GM12878 (cell line): ENCODE measurements around the gene FAM117B. TPM values are rescaled to one million over a fixed set of nuclear protein-coding genes. Genes with fewer than 3 reads are reported as not detected.

ENCODE experiments used
- ATAC-seq: fragments of 200-7000 bp; cut with Tn5 transposase; 3 replicates; pipeline ENCODE4 v1.9.1; 2020; ENCODE audit warnings: mild to moderate bottlenecking, moderate library complexity
- BruUV-seq: library from RNA; stranded (reverse); fragments of 400-500 nt; replicated peaks from 2 replicates; lab custom pipeline; 2021; lab: Mats Ljungman, UMichigan
- CTCF ChIA-PET: fragments of 300-600 bp; sonication (Branson Sonifier 250); formaldehyde crosslinking; extraction: SDS; loops from one replicate; lab custom pipeline; 2021; ENCODE audit warnings: inconsistent platforms; lab: Yijun Ruan, JAX
- POLR2A ChIA-PET: fragments of 350-600 bp; formaldehyde crosslinking; extraction: SDS; loops from one replicate; lab custom pipeline; 2021; ENCODE audit warnings: inconsistent platforms; lab: Charles Lee
- RAD21 ChIA-PET: fragments of 300-600 bp; sonication (Branson Sonifier 250); formaldehyde crosslinking; loops from one replicate; lab custom pipeline; 2023; ENCODE audit warnings: antibody characterized with exemption; ENCODE audit not compliant: unreplicated experiment; lab: Charles Lee
- SMC1A ChIA-PET: fragments of 300-600 bp; sonication (Branson Sonifier 250); formaldehyde crosslinking; loops from one replicate; lab custom pipeline; 2023; ENCODE audit not compliant: unreplicated experiment, uncharacterized antibody; lab: Charles Lee
- DNase-seq: peaks from one replicate; pipeline ENCODE4 v3.0.0-alpha.2; 2011; ENCODE audit warnings: low read depth, low spot score
- FAIRE-seq: peaks from 3 replicates; lab custom pipeline; 2011; peaks lifted over from hg19 to GRCh38; lab: Jason Lieb, UNC
- H2AFZ ChIP-seq: 2 replicates; pipeline ENCODE4 v1.6.0; 2011; ENCODE audit warnings: low read depth, low read length, control low read depth; ENCODE audit not compliant: control insufficient read depth
- H3K27ac ChIP-seq: 2 replicates; pipeline ENCODE4 v1.5.1; 2011; ENCODE audit warnings: control low read depth; ENCODE audit not compliant: control insufficient read depth, insufficient read depth
- H3K27me3 ChIP-seq, 2 experiments: replicated peaks in 1 of 2; 2 replicates each; pipeline versions ENCODE4 v1.6.0 to v1.6.1; 2011; ENCODE audit warnings: low read length in 1 of 2; ENCODE audit not compliant: control insufficient read depth in 2 of 2, insufficient read depth in 2 of 2
- H3K36me3 ChIP-seq, 2 experiments: 2 replicates each; pipeline ENCODE4 v1.5.1; 2011; ENCODE audit warnings: low read length in 1 of 2; ENCODE audit not compliant: control insufficient read depth in 2 of 2, insufficient read depth in 2 of 2
- H3K4me1 ChIP-seq: 2 replicates; pipeline ENCODE4 v1.6.1; 2011; ENCODE audit warnings: mild to moderate bottlenecking, low read length, moderate library complexity, mixed read lengths; ENCODE audit not compliant: control insufficient read depth, insufficient read depth
- H3K4me2 ChIP-seq: 2 replicates; pipeline ENCODE4 v1.6.0; 2011; ENCODE audit warnings: control low read depth; ENCODE audit not compliant: control insufficient read depth, insufficient read depth
- H3K4me3 ChIP-seq: fragments of 200-600 bp; sonication (generic); 2 replicates; pipeline ENCODE4 v1.5.1; 2016
- H3K79me2 ChIP-seq: 2 replicates; pipeline ENCODE4 v1.6.0; 2011; ENCODE audit warnings: low read length; ENCODE audit not compliant: control insufficient read depth, insufficient read depth
- H3K9ac ChIP-seq: 2 replicates; pipeline ENCODE4 v1.8.0; 2011; ENCODE audit warnings: low read length, control low read depth, mixed read lengths; ENCODE audit not compliant: control insufficient read depth, insufficient read depth
- H3K9me3 ChIP-seq: replicated peaks from 3 replicates; pipeline ENCODE4 v1.5.1; 2011; ENCODE audit warnings: mild to moderate bottlenecking, low read length; ENCODE audit not compliant: control insufficient read depth, insufficient read depth
- H4K20me1 ChIP-seq: 2 replicates; pipeline ENCODE4 v1.6.0; 2011; ENCODE audit not compliant: control insufficient read depth, insufficient read depth
- EGR1 ChIP-seq, 2 experiments: IDR thresholded peaks; 1 replicate in 1 of 2; 2 replicates in 1 of 2; pipeline ENCODE4 v1.6.1; 2011 to 2012; ENCODE audit warnings: low read depth in 2 of 2, low read length in 2 of 2, borderline replicate concordance in 1 of 2, mild to moderate bottlenecking in 1 of 2, moderate library complexity in 1 of 2
- HDGF ChIP-seq: fragments of 450-650 bp; IDR thresholded peaks from 2 replicates; pipeline ENCODE4 v1.6.1; 2016; ENCODE audit warnings: antibody characterized with exemption
- MXI1 ChIP-seq: fragments of 150-350 bp; IDR thresholded peaks from 2 replicates; pipeline ENCODE4 v1.6.1; 2011; ENCODE audit warnings: low read depth, mild to moderate bottlenecking, inconsistent platforms, low read length, improper control_type of control experiment
- POLR2A ChIP-seq: IDR thresholded peaks from 2 replicates; pipeline ENCODE4 v1.6.1; 2011; ENCODE audit warnings: low read depth, mild to moderate bottlenecking, low read length
- POLR2AphosphoS2 ChIP-seq: IDR thresholded peaks from 2 replicates; pipeline ENCODE4 v1.6.1; 2011; ENCODE audit warnings: low read depth, mild to moderate bottlenecking, low read length, improper control_type of control experiment, moderate library complexity
- RFX5 ChIP-seq: IDR thresholded peaks from 2 replicates; pipeline ENCODE4 v1.6.1; 2011; ENCODE audit warnings: low read depth, low read length, improper control_type of control experiment
- SMAD1 ChIP-seq: fragments of 450-650 bp; IDR thresholded peaks from 2 replicates; pipeline ENCODE4 v1.6.1; 2018; ENCODE audit warnings: mild to moderate bottlenecking, low read depth; ENCODE audit not compliant: partially characterized antibody
- SPI1 ChIP-seq: IDR thresholded peaks from 2 replicates; pipeline ENCODE4 v1.6.1; 2011; ENCODE audit warnings: low read depth, mild to moderate bottlenecking, low read length, moderate library complexity, borderline replicate concordance; ENCODE audit not compliant: insufficient read depth
- ZNF384 ChIP-seq: IDR thresholded peaks from 2 replicates; pipeline ENCODE4 v1.6.1; 2012; ENCODE audit warnings: low read depth, mild to moderate bottlenecking, low read length, improper control_type of control experiment, borderline replicate concordance
- WGBS: methylation state at CpG from one replicate; pipeline ENCODE4 v1.1.6; 2016; ENCODE audit warnings: low lambda C conversion rate; ENCODE audit not compliant: insufficient replicate concordance, insufficient coverage; ENCODE audit errors: missing lambda C conversion rate; 5-methylcytosine and 5-hydroxymethylcytosine counted together
- in situ Hi-C: fragments of 300-500 bp; cut with MboI; formaldehyde crosslinking; loops from 9 replicates; pipeline ENCODE4 v1.14.3; 2018; ENCODE audit warnings: mixed read lengths
- intact Hi-C: fragments of 100-400 bp; cut with micrococcal nuclease; formaldehyde crosslinking; loops from one replicate; pipeline ENCODE4 v1.14.2; 2022; ENCODE audit not compliant: unreplicated experiment
- polyA plus RNA-seq, 11 experiments: library from polyadenylated mRNA; depleted of rRNA in 4 of 11; unstranded in 6 of 11; stranded (reverse) in 5 of 11; fragments of >200 nt; fragmentation: Nextera tagmentation in 4 of 11; fragmentation: Illumina TruSeq in 1 of 11; extraction: Ambion mirVana in 4 of 11; extraction: Trizol in 1 of 11; gene quantifications; 1 replicate in 1 of 11; 2 replicates in 10 of 11; pipeline versions ENCODE4 v1.2.1 to v1.2.3, GENCODE V29; 2011 to 2016; ENCODE audit warnings: inconsistent platforms in 2 of 11, missing spikeins in 2 of 11, low read depth in 1 of 11
- total RNA-seq, 4 experiments: library from RNA; depleted of rRNA in 3 of 4; stranded (reverse); fragments of >200 nt in 3 of 4; fragmentation: Illumina TruSeq in 1 of 4; extraction: Trizol in 1 of 4; gene quantifications; 2 replicates each; pipeline versions ENCODE4 v1.2.1 to v1.2.3, GENCODE V29; 2013 to 2021
- TF ChIP-seq, protein P1 (sequence below): IDR thresholded peaks from 2 replicates; pipeline ENCODE4 v1.6.1; 2011; ENCODE audit warnings: borderline replicate concordance, low read depth, mild to moderate bottlenecking, moderate library complexity, mixed read lengths, low read length; ENCODE audit not compliant: insufficient read depth; ENCODE audit errors: extremely low read length
- TF ChIP-seq, protein P2 (sequence below): IDR thresholded peaks from 2 replicates; pipeline ENCODE4 v1.6.1; 2012; ENCODE audit warnings: low read depth, low read length, improper control_type of control experiment

The FAM117B gene
- total and polyA plus RNA-seq, 10 of the 15 experiments (the other 5 are each of a cell fraction or from before 2014, with no cell fraction given): 1.6 to 7.6 (median 4.2) TPM

DNA sequence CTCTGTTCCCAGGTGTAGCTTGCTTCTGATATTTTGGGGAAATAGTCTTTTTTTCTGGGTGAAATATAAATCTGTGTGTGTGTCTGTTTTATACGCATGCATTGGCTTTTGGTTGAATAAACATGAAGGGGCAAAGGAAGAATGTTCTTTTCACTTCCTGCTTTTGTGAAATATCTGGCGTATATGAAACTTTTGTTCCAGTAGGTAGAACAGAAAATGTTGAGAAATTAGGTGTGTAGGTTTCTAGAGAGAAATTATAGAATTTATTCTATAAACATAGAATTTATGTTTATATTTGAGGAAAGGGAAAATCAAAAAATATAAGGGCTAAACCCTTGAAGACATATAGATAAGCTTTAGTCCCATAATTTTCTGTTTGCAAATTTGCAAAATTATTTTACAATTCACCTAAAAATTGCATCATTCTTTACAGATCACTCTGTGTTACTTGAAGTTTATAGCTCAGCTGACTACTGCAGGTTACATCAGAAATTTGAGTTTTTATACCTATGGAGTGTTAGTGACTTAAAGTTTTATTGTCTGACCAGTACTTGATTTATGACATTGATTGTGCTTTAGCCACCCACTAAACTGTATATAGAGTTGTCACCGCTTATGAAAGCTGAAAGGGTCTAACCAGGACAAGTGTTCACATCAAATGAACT is 116.1 kb downstream of the FAM117B start:
- no peak overlapping the region for H3K9ac ChIP-seq
- no peaks in the 10 kb centered on the region for H3K79me2 ChIP-seq
- CTCF ChIA-PET: no interaction called here
- H3K27me3 ChIP-seq: no peaks in the 10 kb centered on the region
- peak overlapping the region; percentile 55 for H3K4me2 ChIP-seq
- TF ChIP-seq RFX5: no peak
- TF ChIP-seq, protein P1, sequence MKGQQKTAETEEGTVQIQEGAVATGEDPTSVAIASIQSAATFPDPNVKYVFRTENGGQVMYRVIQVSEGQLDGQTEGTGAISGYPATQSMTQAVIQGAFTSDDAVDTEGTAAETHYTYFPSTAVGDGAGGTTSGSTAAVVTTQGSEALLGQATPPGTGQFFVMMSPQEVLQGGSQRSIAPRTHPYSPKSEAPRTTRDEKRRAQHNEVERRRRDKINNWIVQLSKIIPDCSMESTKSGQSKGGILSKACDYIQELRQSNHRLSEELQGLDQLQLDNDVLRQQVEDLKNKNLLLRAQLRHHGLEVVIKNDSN: no peak
- no peak for TF ChIP-seq EGR1 (IDR thresholded peaks at IDR 0.05; ENCODE audit: borderline replicate concordance in 1 of 2, low read depth in 2 of 2, low read length in 2 of 2)
- no peak for TF ChIP-seq HDGF
- TF ChIP-seq SMAD1: no peak
- peak; percentile 59; the same call in 1 of the 2 replicates for TF ChIP-seq MXI1
- no peak for TF ChIP-seq POLR2AphosphoS2
- no peak for TF ChIP-seq POLR2A
- TF ChIP-seq ZNF384: no peak
- TF ChIP-seq SPI1: peak; percentile 71; the same call in 1 of the 2 replicates
- TF ChIP-seq, protein P2, sequence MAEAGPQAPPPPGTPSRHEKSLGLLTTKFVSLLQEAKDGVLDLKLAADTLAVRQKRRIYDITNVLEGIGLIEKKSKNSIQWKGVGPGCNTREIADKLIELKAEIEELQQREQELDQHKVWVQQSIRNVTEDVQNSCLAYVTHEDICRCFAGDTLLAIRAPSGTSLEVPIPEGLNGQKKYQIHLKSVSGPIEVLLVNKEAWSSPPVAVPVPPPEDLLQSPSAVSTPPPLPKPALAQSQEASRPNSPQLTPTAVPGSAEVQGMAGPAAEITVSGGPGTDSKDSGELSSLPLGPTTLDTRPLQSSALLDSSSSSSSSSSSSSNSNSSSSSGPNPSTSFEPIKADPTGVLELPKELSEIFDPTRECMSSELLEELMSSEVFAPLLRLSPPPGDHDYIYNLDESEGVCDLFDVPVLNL: no peak
- TF ChIP-seq, all 136 proteins: peak for 2
- FAIRE-seq (no peak), DNase-seq (no peak), ATAC-seq (peak; percentile 89)
- in situ Hi-C loops (no loop called here), intact Hi-C loops (no loop called here)
- no peaks in the 10 kb centered on the region for H3K36me3 ChIP-seq
- ChIA-PET RAD21 (no interaction called here), POLR2A (interaction anchor here (0.6 kb wide), 1 partner anchor 8 kb away, joined by 3 read pairs; no protein-coding TSS in a partner anchor), SMC1A (interaction anchor here (0.6 to 1.4 kb wide), 5 partner anchors 13 to 558 kb away, joined by 3 to 5 read pairs (median 3); no protein-coding TSS in a partner anchor)
- H3K9me3 ChIP-seq: no peaks in the 10 kb centered on the region
- peaks cover 7% of the 10 kb centered on the region for H3K4me1 ChIP-seq
- peak overlapping the region; percentile 32; the same call in 1 of the 2 replicates for H2AFZ ChIP-seq
- BruUV-seq: no TSS peak
- WGBS: 36% methylated on average over 3 of the region's 3 CpGs
- no peaks in the 10 kb centered on the region for H4K20me1 ChIP-seq
- no peak overlapping the region for H3K4me3 ChIP-seq
- H3K27ac ChIP-seq: peak overlapping the region; percentile 34; the same call in 1 of the 2 replicates
